Peyer's patch (tissue), 4 donors: Measurements from ENCODE around the gene TOMT. TPM values are rescaled to one million over a fixed set of nuclear protein-coding genes. Genes with fewer than 3 reads are reported as not detected.

Experiments used
- DNase-seq, 3 donors: peaks; one replicate each; pipeline ENCODE4 v3.0.0-alpha.2; 2017 to 2019
- H3K27ac ChIP-seq, 4 donors: fragments of 200-600 bp; sonication (generic); one replicate each; pipeline ENCODE4 v1.5.1; 2016 to 2019
- H3K27me3 ChIP-seq, 2 donors: fragments of 200-600 bp; sonication (generic); one replicate each; pipeline ENCODE4 v1.5.1; 2019
- H3K36me3 ChIP-seq, 3 donors: fragments of 200-600 bp; sonication (generic); one replicate each; pipeline ENCODE4 v1.5.1; 2016 to 2019
- H3K4me1 ChIP-seq, 4 donors: fragments of 200-600 bp; sonication (generic); one replicate each; pipeline ENCODE4 v1.5.1; 2016 to 2019
- H3K4me3 ChIP-seq, 4 donors: fragments of 200-600 bp; sonication (generic); 1 replicate in 3 of 4; 2 replicates in 1 of 4; pipeline ENCODE4 v1.5.1; 2016 to 2019; ENCODE audit warnings: mild to moderate bottlenecking in 1 of 4
- H3K9me3 ChIP-seq, 4 donors: fragments of 200-600 bp; sonication (generic); one replicate each; pipeline ENCODE4 v1.5.1; 2016 to 2019; ENCODE audit warnings: mild to moderate bottlenecking in 1 of 4
- CTCF ChIP-seq, 6 experiments: fragments of 450-650 bp in 4 of 6; fragments of 200-600 bp in 2 of 6; sonication (generic) in 1 of 6; IDR thresholded peaks; one replicate each; pipeline ENCODE4 v1.5.1; 2017 to 2019; ENCODE audit warnings: antibody characterized with exemption in 6 of 6, mild to moderate bottlenecking in 3 of 6, moderate library complexity in 1 of 6
- POLR2A ChIP-seq, 2 donors: fragments of 450-650 bp; IDR thresholded peaks; one replicate each; pipeline ENCODE4 v1.5.1; 2017; ENCODE audit warnings: antibody characterized with exemption in 2 of 2, mild to moderate bottlenecking in 2 of 2, moderate library complexity in 2 of 2
- total RNA-seq, 4 donors: library from RNA; depleted of rRNA; stranded (reverse); fragments of >200 nt; gene quantifications; one replicate each; pipeline ENCODE4 v1.1.0, GENCODE V29; 2016

The TOMT gene
- total RNA-seq: not detected

DNA sequence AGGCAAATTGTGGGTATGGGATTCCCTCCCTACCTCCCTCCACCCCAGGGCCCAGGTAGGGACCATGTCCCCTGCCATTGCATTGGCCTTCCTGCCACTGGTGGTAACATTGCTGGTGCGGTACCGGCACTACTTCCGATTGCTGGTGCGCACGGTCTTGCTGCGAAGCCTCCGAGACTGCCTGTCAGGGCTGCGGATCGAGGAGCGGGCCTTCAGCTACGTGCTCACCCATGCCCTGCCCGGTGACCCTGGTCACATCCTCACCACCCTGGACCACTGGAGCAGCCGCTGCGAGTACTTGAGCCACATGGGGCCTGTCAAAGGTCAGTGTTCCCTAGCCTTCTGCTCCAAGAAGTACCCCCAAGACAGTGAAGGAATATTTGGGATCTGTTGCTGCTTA, at the start of gene TOMT:
TSS of gene TOMT (plus strand) at position 37 of the 400 bp plus-strand sequence. CDS start at position 65, 28 bp downstream.
- DNase-seq: no peak
- no peak within 1 kb of the TSS for H3K4me3 ChIP-seq
- H3K9me3 ChIP-seq: no peaks in the 10 kb centered on the region
- peaks cover 0 to 24% (median 8%) of the 10 kb centered on the region in 4 donors for H3K4me1 ChIP-seq
- no peaks in the 10 kb centered on the region for H3K27me3 ChIP-seq
- TF ChIP-seq POLR2A (IDR thresholded peaks at IDR 0.05) (no peak), CTCF (IDR thresholded peaks at IDR 0.05) (no peak)
- peaks cover 0 to 10% (median 0%) of the 10 kb centered on the region in 3 donors for H3K36me3 ChIP-seq
- no peak within 1 kb of the TSS for H3K27ac ChIP-seq

DNA sequence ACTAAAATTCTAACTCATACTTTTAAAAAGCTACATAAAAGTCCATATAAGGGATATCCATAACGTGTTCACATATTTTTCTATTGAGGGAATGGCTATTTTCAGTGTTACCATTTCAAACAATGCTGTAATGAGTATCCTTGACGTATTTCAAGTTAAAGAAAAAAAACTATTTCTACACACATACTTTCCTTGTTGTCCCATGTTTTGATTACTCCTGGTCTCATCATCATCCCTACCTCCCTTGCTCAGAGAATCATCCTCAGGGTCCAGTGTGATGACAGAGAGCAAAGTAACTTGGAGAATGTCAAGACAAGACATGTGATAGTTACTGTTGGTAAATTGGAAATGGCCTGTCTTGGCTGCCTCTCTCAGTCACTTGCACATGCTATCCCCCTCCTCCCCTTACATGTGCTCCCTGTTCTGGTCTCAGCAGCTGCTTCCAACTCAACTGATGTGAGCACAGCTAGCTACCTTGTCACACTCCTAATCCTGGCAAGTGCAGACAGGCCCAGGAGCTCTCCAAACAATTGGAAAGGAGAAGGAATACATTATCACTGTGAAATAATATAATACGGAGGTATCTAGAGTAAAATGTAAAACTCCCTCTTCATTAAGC, 47.2 kb upstream of the TOMT start:
- H3K9me3 ChIP-seq: no peaks in the 10 kb centered on the region
- H3K27me3 ChIP-seq: no peaks in the 10 kb centered on the region
- DNase-seq: no peak
- TF ChIP-seq CTCF (IDR thresholded peaks at IDR 0.05) (no peak), POLR2A (IDR thresholded peaks at IDR 0.05) (no peak)
- no peaks in the 10 kb centered on the region for H3K36me3 ChIP-seq
- H3K4me1 ChIP-seq: no peaks in the 10 kb centered on the region
- no peak overlapping the region for H3K4me3 ChIP-seq
- H3K27ac ChIP-seq: no peak overlapping the region

DNA sequence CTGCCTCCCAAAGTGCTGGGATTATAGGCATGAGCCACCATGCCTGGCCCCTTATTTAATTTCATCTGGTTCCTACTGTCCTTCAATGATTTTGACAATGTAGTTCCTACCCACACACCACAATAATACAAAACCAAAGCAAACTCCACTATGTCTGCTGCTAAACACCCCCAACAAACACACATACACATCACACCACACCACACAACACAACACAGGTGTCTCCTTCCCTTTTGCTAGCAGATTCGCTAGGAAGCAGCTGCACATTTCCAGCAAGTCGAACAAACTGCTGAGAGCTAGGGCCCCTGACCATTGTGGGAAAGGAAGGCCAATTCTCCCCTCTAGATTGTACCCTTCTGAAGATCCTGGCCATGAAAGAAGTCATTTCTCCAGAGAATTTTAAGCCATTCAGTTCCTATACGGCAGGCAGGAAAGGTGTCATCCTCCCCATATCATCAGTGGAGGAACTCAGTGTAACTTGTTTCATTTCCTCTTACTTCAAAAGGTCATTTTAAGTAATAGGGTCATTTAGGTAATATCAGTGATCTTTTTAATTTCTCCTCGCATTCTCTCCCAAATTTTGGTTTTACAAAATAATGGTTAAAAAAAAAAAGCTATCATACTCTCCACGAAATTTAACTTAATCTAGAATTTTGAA, 43.9 kb upstream of the TOMT start:
- Histone ChIP-seq H3K9me3 (no peaks in the 10 kb centered on the region), H3K36me3 (no peaks in the 10 kb centered on the region), H3K4me1 (peaks cover 0 to 2% (median 0%) of the 10 kb centered on the region in 4 donors), H3K4me3 (no peak overlapping the region), H3K27ac (no peak overlapping the region), H3K27me3 (no peaks in the 10 kb centered on the region)
- TF ChIP-seq CTCF (IDR thresholded peaks at IDR 0.05) (no peak), POLR2A (IDR thresholded peaks at IDR 0.05) (no peak)
- DNase-seq: no peak

GRCh38 chr11:72066855-72067254, 38.9 kb upstream of the TOMT start:
- DNase-seq: no peak
- Histone ChIP-seq H3K36me3 (peaks cover 0 to 9% (median 0%) of the 10 kb centered on the region in 3 donors), H3K4me1 (peaks cover 0 to 33% (median 5%) of the 10 kb centered on the region in 4 donors), H3K9me3 (no peaks in the 10 kb centered on the region), H3K27ac (no peak overlapping the region), H3K4me3 (no peak overlapping the region), H3K27me3 (no peaks in the 10 kb centered on the region)
- TF ChIP-seq POLR2A (IDR thresholded peaks at IDR 0.05) (no peak), CTCF (IDR thresholded peaks at IDR 0.05) (no peak)

- H3K27ac ChIP-seq: no peak overlapping the region
Observed at GRCh38 chr11:72067266-72067665, 38.5 kb upstream of the TOMT start.

More at GRCh38 chr11:72067266-72067665, 38.5 kb upstream of the TOMT start:
- peaks cover 0 to 33% (median 5%) of the 10 kb centered on the region in 4 donors for H3K4me1 ChIP-seq
- H3K36me3 ChIP-seq: peaks cover 0 to 9% (median 0%) of the 10 kb centered on the region in 3 donors
- H3K9me3 ChIP-seq: no peaks in the 10 kb centered on the region
- DNase-seq: no peak
- H3K4me3 ChIP-seq: no peak overlapping the region
- no peaks in the 10 kb centered on the region for H3K27me3 ChIP-seq
- TF ChIP-seq CTCF (IDR thresholded peaks at IDR 0.05) (no peak), POLR2A (IDR thresholded peaks at IDR 0.05) (no peak)
